WTC11 (cell line): ENCODE measurements around the gene GJD3. TPM values are rescaled to one million over a fixed set of nuclear protein-coding genes. Genes with fewer than 3 reads are reported as not detected.
A peak's percentile ranks its signal among the peaks of the same experiment; 100 is the strongest.

Experiments used
- ARID4B ChIP-seq: sonication (generic); formaldehyde crosslinking; IDR thresholded peaks from 2 replicates; pipeline ENCODE4 v1.8.0; 2023; ENCODE audit warnings: missing genetic modification reagents, mild to moderate bottlenecking, borderline replicate concordance
- FOXP1 ChIP-seq: sonication (generic); formaldehyde crosslinking; IDR thresholded peaks from 2 replicates; pipeline ENCODE4 v1.8.0; 2022; ENCODE audit warnings: missing genetic modification reagents, mild to moderate bottlenecking, moderate library complexity, borderline replicate concordance
- FOXP4 ChIP-seq: sonication (generic); formaldehyde crosslinking; IDR thresholded peaks from 2 replicates; pipeline ENCODE4 v1.8.0; 2022; ENCODE audit warnings: mild to moderate bottlenecking, missing genetic modification reagents
- NFYB ChIP-seq: sonication (generic); formaldehyde crosslinking; conservative IDR thresholded peaks from 2 replicates; pipeline ENCODE4 v1.8.0; 2022; ENCODE audit warnings: low read depth, missing genetic modification reagents
- PRDM15 ChIP-seq: sonication (generic); formaldehyde crosslinking; IDR thresholded peaks from 2 replicates; pipeline ENCODE4 v1.8.0; 2022; ENCODE audit warnings: missing genetic modification reagents
- SP1 ChIP-seq: sonication (generic); formaldehyde crosslinking; conservative IDR thresholded peaks from 2 replicates; pipeline ENCODE4 v1.8.1; 2022; ENCODE audit warnings: missing genetic modification reagents
- TEAD1 ChIP-seq: sonication (generic); formaldehyde crosslinking; IDR thresholded peaks from 2 replicates; pipeline ENCODE4 v1.8.0; 2022; ENCODE audit warnings: mild to moderate bottlenecking, missing genetic modification reagents
- USF2 ChIP-seq: sonication (generic); formaldehyde crosslinking; IDR thresholded peaks from 2 replicates; pipeline ENCODE4 v1.8.1; 2023; ENCODE audit warnings: mild to moderate bottlenecking, missing genetic modification reagents, moderate library complexity
- ZNF138 ChIP-seq: sonication (generic); formaldehyde crosslinking; conservative IDR thresholded peaks from 2 replicates; pipeline ENCODE4 v1.8.1; 2022; ENCODE audit warnings: mild to moderate bottlenecking, moderate library complexity, missing genetic modification reagents
- ZNF232 ChIP-seq: sonication (generic); formaldehyde crosslinking; IDR thresholded peaks from 2 replicates; pipeline ENCODE4 v1.8.0; 2022; ENCODE audit warnings: mild to moderate bottlenecking, missing genetic modification reagents
- ZNF416 ChIP-seq: fragments of 250-450 bp; sonication (Bioruptor Pico); IDR thresholded peaks from 2 replicates; pipeline ENCODE4 v1.9.0; 2021; ENCODE audit warnings: mild to moderate bottlenecking, inconsistent platforms
- ZNF423 ChIP-seq: fragments of 250-450 bp; sonication (Bioruptor Pico); IDR thresholded peaks from 2 replicates; pipeline ENCODE4 v2.1.2; 2022; ENCODE audit warnings: mild to moderate bottlenecking, moderate library complexity
- ZNF671 ChIP-seq: fragments of 250-450 bp; sonication (Bioruptor Pico); IDR thresholded peaks from 2 replicates; pipeline ENCODE4 v1.8.0; 2021; ENCODE audit warnings: mild to moderate bottlenecking
- total RNA-seq: library from RNA; stranded (reverse); gene quantifications from 3 replicates; pipeline ENCODE4 v1.2.3, GENCODE V29; 2021
- TF ChIP-seq, protein P1 (sequence below): sonication (generic); formaldehyde crosslinking; IDR thresholded peaks from 2 replicates; pipeline ENCODE4 v1.8.0; 2022; ENCODE audit warnings: mild to moderate bottlenecking, missing genetic modification reagents
- TF ChIP-seq, protein P2 (sequence below): sonication (generic); formaldehyde crosslinking; IDR thresholded peaks from 2 replicates; pipeline ENCODE4 v1.8.1; 2022; ENCODE audit warnings: missing genetic modification reagents, borderline replicate concordance

The GJD3 gene
- total RNA-seq, 1 experiment from 2014 or later = 2.3 TPM

DNA sequence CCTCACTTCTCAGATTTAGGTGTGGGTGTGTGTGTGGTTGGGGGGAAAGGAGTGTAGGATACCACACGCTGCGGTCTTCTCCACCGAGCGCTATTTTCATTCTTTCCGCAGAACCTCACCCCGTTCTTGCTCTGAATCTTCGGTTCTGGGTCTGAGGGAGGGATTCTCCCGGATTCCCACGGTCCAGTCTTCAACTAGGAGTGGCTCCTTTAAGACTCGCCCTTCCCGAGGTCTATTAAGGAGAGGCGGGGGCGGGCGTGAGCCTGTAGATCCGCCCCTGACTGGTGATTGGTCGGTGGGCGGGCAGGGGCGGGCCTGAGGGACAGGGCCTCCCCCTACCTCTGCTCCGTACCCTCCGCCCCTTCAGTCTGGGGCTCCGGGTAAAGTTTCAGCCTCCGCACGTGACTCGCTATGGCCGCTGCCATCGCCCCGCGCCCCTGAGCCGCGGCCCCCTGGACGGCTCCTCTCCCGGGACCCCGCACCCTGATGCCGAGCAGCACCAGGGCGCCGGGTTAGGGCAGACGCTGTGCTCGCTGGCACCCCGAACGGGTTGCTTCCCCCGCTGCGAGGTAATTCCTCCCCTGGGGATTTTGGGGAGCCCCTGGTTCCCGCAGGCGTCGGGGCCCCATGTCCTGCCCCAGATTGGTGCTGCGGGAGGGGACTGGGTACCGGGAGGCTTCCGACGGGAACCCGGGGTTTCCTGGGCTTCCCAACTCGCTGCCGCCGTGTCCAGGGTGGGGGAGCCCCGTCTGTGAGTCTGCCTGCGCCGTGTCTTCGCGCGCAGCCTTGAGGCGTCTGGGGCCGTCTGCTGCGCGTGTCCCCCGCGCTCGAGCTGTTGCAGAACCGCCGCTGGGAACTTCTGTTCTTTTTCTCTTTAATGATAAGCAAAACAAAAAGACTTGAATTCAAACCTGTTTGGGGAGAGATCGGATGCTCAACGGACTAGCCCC is 46.4 kb downstream of the GJD3 start (continued):
- TF ChIP-seq ARID4B (CRISPR knock-in tag) = 0 out of 2 replicates have a peak, but pooled peaks have one; percentile 39
- 0 out of 2 replicates have a peak, but pooled peaks have one; percentile 46 for TF ChIP-seq FOXP1 (CRISPR knock-in tag)
- no peak for TF ChIP-seq ZNF138
- TF ChIP-seq ZNF671 (CRISPR knock-in tag) = no peak
- peak; percentile 73 for TF ChIP-seq ZNF423 (CRISPR knock-in tag)
- peak; percentile 83 for TF ChIP-seq NFYB (CRISPR knock-in tag)
- TF ChIP-seq, protein P1, sequence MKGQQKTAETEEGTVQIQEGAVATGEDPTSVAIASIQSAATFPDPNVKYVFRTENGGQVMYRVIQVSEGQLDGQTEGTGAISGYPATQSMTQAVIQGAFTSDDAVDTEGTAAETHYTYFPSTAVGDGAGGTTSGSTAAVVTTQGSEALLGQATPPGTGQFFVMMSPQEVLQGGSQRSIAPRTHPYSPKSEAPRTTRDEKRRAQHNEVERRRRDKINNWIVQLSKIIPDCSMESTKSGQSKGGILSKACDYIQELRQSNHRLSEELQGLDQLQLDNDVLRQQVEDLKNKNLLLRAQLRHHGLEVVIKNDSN = peak; percentile 96
- TF ChIP-seq ZNF416 (CRISPR knock-in tag) = no peak
- peak; percentile 95 for TF ChIP-seq USF2
- TF ChIP-seq, protein P2, sequence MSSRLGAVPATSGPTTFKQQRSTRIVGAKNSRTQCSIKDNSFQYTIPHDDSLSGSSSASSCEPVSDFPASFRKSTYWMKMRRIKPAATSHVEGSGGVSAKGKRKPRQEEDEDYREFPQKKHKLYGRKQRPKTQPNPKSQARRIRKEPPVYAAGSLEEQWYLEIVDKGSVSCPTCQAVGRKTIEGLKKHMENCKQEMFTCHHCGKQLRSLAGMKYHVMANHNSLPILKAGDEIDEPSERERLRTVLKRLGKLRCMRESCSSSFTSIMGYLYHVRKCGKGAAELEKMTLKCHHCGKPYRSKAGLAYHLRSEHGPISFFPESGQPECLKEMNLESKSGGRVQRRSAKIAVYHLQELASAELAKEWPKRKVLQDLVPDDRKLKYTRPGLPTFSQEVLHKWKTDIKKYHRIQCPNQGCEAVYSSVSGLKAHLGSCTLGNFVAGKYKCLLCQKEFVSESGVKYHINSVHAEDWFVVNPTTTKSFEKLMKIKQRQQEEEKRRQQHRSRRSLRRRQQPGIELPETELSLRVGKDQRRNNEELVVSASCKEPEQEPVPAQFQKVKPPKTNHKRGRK (CRISPR knock-in tag) = no peak
- TF ChIP-seq PRDM15 = no peak
- TF ChIP-seq FOXP4 = peak; percentile 32; the same call in 1 of the 2 replicates
- peak; percentile 88 for TF ChIP-seq SP1 (CRISPR knock-in tag)
- peak; percentile 40; the same call in 1 of the 2 replicates for TF ChIP-seq ZNF232 (CRISPR knock-in tag)
- 0 out of 2 replicates have a peak, but pooled peaks have one; percentile 12 for TF ChIP-seq TEAD1 (CRISPR knock-in tag)
